Umbilical cord (tissue), 2 donors: ENCODE measurements around the gene RARB. TPM values are rescaled to one million over a fixed set of nuclear protein-coding genes. Genes with fewer than 3 reads are reported as not detected.

Experiments used
- DNase-seq: peaks from one replicate; pipeline ENCODE4 v3.0.0-alpha.2; 2015; ENCODE audit warnings: low spot score
- total RNA-seq: library from RNA; depleted of rRNA; stranded (reverse); fragments of >200 nt; gene quantifications from one replicate; pipeline ENCODE4 v1.2.3, GENCODE V29; 2014; ENCODE audit warnings: low replicate concordance; ENCODE audit not compliant: insufficient read depth

The RARB gene
- total RNA-seq, 1 donor from 2014 or later = 30.3 TPM

DNA sequence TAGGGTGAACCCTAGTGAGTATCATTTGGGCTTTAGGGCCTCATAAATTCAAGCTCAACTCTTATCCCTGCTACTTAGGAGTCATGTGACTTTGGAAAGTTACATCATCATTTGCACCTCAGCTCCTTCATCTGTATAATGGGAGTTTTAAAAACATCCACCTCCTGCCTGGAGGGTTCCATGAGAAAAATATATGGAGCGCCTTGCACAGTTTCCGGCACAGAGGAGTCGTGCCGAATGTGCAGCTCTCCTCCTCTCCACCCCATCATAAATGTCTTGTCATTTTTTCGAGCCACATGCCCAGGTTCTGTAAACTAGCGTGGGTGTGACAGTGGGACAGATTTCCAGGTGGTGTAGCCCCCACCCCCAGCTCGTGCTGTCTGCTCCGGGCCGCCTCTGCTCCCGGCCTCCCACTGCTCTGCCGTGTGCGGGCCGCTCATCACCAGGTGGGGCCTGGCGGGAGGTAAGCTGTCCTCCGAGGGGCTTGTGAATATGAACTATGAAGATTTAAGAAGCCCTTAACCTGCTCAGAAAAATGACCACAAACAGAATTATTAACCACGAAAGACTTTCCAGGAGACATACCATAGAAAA lies 146.2 kb downstream of the RARB start:
- DNase-seq = no peak

DNA sequence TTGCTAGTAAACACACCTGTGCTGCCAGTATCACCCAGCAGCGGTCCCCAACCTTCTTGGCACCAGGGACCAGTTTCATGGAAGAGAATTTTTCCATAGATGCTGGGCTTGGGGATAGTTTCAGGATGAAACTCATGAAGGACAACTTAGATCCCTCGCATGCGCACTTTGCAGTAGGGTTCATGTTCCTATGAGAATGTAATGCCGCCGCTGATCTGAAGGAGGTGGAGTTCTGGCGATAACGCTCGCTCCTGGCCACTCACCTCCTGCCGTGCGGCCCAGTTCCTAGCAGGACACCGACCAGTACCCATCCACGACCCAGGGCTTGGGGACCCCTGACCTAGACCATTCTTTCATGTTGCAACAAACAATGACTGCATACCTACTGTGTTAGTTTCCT lies 146.9 kb downstream of the RARB start:
- DNase-seq = no peak

DNA sequence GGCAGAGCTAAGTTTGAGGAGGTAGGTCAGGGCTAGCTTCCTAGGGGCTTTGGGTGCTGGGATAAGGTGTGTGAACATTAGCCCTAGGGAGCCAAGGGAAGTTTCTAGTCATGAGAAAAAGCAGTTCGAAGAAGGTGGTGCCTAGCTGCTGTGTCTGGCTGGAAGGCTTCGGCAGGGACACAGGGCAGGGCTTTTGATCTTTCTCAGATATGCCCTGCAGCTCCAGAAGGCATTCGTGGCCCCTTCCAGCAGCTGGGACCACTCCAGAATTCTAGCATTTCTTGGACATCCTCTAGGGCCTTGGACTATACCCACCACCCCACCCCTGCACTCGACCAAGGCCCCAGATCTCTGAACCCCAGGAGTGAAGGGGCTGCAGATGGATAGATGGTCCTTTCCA lies 148.1 kb downstream of the RARB start:
- no peak for DNase-seq

DNA sequence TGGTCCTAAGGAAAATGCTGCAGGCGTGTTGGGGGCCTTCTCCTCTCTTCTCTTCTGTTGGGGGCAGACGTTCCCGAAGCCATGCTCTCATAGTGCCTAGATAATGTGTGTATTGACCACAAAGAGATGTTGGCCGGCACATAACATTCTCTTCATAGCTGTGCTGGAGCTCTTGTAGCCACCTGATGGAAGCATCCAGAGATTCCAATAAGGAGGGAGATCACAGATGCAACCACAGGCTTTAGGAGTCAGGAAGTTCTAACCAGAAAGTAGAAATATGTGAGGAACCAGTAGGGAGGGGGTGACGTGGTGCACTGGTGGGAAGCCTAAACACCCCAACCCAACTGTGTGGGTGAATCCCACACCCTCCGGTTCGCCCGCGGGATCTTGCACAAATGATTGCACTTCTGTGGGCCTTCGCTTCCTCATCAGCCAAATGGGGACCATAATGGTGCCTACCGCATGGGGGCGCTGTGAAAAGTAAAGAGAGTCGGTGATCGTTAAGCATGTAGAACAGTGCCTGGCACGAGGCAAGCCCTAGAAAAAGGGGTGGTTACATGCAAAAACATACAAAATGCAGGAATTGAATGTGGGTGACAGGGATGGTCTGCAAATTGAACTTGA lies 148.9 kb downstream of the RARB start:
- no peak for DNase-seq

DNA sequence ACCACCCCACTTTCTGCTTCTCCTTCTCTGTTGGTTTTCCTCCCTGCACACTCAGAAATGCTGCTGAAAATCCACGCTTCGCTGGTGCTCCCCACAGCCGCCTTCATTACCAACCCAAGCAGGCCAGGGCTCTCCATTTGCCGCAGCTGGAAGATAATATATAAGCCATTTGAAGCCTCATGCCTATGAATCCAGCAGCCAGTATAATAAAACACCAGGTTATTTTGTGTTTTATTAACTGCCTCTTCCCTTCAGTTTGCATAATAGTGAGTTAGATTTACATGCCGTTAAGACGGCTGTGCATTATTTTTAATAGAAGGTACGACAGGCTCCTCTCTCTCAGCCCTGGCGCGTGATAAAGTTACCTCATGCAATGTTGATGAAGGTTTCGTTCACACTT lies 150.0 kb downstream of the RARB start:
- DNase-seq = no peak

DNA sequence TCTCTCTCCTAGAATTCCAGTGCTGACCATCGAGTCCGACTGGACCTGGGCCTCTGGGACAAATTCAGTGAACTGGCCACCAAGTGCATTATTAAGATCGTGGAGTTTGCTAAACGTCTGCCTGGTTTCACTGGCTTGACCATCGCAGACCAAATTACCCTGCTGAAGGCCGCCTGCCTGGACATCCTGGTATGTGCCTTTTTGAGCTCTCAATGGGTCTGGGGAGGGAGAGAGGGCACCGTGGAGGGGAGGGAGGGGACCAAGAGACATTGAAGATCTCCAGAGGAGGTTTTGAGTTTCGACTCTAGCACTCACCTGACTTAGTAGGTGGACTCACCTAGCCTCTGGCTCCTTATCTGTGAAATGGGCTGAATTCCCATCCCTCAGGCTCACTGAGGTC lies 152.5 kb downstream of the RARB start:
- DNase-seq = no peak

DNA sequence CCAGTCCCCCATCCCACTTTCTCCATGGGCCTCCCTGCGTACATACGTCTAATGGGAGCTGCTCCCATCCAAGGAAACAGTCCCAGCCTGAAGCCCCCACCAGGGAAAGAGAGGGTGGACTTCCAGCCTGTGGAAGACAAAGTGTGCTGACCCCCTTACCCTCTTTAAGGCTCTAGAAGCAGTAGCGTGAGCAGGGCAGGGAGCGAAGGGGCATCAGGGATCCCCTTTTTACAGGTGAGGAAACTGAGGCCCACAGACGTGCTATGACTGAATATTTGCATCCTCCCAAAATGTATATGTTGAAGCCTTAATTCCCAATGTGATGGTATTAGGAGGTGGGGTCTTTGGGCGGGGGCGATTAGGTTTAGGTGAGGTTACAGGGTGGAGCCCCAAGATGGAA lies 153.3 kb downstream of the RARB start:
- no peak for DNase-seq

DNA sequence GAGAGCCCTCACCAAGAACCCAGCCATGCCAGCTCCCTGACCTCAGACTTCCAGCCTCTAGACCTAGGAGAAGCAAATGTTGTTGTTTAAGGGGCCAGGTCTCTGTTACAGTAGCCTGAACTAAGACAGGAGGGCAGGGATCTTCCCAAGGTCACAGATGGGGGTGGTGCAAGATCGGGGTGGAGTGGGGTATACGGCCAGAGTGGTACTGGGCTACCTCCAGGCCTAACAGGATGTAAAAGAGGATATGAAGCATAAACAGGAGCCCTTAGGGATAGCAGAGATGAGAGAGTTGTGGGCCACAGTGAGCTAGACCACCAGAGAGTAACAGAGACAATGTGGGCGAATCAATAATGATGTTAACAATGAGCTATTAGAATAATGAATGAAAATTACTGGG lies 153.8 kb downstream of the RARB start:
- DNase-seq = no peak

DNA sequence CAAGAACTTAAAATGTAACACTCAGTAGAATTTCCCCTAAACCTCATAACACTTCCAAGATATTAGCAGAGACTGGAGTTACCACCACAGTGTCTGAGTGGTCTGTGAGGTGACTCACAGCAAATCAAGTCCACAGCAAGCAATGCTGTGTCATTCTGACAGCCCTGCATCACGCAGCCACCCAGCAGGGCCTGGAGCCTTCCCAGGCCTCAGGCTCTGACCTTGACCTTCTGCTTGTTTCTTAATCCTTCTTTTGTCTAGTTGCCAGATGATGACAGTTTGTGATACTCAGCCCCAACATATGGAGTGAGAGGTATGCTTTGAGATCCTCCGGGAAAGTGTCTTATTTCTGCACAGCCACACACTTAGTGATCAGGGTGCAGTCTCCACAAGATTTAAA lies 154.2 kb downstream of the RARB start:
- DNase-seq = no peak

DNA sequence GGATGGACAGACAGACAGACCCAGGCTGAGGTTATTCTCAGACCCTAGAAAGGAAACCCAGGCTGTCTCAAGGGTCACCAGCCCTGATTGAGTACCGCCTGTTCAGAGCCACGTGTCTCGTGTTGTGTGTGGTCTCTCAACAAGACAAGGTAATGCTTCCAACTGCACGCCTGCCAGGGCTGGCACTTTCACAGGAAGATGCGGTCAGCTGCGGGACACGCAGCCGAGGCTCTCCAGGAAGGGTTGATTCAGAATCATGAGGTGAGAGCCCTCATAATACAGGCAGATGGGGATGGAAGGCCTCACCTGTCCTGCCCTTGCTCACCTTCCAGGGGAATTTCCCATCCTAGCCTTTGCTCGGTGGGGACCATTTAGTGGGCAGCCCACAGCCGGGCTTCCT lies 155.3 kb downstream of the RARB start:
- no peak for DNase-seq

DNA sequence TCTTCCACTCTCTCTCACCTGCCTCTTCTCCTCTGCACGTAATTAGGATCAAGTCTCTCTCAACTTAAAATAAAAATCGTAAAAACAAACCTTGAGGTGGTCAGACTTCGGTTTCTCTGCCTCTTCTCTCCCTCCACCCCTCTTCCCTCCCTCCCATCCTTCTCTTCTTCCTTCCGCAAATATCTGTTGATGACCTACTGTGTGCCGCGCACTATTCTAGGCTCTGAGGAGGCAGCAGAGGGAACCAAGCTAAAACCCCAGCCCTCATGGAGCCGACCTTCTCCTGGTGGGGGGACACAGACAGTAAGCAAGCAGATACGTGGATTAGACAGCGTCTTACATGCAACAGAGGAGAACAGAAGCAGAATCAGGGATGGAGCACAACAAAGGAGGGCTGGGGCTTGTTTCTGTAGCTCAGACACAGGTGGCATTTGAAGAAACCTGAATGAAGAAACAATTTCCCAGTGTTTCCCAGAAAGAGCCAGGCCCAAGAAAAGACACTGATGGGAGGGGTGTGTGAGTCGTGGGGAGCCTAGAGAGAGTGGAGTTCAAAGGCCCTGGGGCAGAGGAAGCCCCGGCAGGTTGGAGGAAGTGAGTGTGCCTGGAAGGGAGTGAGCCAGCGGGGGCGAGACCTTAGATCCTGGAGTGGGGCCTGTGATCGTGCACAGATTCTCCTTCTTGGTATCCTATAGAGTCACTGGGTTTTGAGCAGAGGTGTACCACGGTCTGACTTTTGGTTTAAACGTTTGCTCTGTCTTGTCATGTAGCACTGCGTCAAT lies 156.1 kb downstream of the RARB start:
- no peak for DNase-seq

DNA sequence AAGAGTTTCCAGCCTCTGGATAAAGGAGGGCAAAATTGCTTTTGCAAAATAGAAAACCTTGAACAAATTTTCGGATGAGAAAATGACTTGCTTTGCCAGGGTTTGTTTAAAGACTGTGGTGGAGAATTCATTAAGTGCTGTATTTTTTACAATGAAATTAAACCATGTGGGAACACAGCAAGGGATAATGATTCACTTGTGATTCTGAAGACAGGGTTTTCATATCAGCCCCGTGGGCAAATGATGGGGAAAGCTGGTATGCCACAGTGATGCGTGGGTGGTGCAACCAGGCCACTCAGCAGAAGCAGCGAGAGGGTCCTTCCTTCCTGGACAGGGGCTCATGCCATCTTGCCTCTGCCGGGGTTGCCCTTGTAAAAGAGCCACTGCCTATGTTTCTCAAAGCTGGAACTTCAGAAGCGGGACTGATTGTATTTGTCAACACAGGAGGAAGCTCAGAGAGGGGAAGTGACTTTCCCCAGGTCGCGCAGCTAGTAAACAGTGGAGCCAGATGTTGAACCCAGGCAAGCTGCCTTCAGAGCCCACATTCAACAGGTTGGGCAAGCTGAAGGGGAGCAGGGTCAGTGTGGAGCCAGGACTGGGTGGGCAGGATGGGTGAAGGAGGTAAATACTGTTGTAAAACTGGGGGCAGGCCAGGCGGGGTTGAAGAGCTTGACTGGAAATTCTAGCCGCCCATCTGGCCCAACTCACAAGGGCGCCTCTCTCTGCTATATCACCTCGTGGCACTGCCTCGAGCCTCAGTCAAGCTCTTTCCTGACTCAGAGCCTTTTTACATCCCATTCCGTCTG lies 157.5 kb downstream of the RARB start:
- no peak for DNase-seq

DNA sequence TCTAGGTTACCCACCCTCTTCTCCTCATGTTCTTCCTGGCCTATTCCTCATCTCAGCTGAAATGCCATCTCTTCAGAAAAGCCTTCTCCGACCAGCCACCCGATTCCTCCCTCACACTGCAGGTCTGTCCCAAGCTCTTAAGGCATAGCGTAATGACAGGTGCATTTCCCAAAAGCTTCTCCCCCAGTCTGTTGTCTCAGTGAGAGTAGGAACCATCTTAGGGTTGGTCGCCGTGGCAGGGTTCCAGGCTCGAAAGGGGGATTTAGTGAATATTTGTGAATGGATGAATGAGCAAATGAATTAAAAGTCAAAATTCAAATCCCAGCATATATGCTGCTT lies 158.1 kb downstream of the RARB start:
- DNase-seq = no peak

DNA sequence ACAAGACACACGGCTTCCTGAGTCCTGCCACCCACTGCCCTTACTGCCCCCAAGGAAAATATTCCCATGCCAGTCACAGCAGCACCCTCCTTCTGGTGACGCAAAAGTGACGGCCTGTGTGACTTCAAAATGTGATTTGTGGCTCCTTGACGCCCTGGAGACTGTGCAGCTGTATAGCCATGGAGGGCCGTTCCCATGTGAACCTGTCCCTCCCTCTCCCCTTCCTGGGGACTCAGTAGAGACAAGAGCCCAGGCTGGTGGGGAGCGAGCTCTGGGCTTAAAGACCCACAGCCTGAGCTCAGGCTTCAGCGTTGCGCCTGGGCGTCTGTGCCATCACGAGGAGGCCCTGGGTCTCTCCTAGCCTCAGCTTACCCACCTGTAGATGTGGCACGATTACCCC lies 158.5 kb downstream of the RARB start:
- DNase-seq = no peak

DNA sequence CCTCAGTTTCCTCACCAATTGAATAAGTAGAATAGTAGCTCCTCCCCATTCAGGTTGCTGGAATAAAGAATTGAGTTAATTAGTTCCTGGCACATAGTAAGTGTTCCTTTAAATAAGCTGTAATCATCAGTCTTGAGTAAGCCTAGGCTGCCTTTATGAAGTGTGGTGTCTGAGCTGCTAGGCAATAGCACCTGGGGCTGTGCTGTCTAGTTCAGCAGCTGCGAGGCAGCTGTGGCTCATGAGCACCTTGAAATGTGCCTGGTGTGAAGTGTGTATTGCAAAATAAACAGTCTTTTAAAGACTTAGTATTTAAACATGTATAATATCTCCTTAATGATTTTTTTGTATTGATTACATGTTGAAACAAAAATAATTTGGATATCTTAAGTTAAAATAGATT lies 159.0 kb downstream of the RARB start:
- no peak for DNase-seq

DNA sequence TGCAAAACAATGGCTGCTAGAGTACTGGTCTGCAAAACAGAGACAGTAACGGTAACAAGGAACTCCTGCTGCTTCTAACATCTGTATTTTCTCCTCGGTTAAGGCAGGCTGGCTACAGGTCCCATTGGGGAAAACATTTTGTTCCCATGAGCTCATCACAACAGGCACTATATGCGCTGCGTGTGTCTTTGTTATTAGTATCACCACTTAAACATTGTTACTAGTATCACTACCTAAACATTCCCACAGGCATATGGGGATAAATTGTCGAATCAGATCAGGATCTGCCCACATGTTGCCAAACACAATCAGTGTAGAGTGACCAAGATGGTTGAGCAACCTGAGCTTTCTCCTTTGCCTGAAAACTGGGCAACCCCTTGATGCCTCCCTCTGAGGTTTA lies 159.5 kb downstream of the RARB start:
- no peak for DNase-seq

DNA sequence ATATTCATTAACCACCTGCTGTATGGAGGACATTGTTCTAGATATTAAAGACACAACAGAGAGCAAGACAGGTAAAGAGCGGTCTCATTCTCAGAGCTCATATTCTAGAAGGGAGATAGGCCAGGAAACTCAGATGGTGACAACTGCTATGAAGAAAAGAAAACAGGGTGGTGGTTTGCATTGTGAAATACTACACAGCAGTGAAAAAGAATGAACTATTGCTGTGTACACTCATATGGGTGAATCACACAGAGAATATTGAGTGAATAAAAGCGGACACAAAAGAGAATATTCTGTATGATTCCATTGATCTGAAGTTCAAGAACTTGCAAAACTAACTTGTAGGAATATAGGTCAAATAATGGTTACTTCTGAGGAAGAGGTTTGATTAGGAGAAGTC lies 159.9 kb downstream of the RARB start:
- DNase-seq = no peak

DNA sequence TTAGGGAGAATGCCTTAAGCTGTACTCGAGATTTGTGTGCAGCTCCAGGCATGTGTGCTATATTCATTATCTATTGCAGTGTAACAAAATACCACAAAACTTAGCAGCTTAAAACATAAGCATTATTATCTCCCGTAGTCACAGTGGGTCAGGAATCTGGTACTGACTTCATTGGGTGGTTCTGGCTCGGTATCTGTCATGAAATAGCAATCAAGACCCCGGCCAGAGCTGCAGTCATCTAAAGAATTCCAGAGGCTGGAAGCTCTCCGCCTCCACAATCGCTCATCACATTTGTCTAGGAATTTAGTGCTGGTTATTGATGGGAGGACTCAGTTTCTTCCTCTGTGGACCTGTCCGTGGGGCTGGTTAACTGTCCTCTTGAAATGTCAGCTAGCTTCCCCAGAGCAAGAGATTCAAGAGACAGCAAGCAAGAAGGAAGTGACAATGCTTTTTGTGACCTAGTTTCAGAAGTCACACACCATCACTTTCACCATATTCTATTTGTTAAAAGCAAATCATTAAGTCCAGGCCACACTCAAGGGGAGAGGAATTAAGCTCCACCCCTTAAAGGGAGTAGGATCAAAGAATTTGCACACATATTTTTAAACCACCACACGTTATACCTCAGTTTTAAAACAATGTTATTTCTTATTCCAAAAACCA lies 160.5 kb downstream of the RARB start:
- DNase-seq = no peak

DNA sequence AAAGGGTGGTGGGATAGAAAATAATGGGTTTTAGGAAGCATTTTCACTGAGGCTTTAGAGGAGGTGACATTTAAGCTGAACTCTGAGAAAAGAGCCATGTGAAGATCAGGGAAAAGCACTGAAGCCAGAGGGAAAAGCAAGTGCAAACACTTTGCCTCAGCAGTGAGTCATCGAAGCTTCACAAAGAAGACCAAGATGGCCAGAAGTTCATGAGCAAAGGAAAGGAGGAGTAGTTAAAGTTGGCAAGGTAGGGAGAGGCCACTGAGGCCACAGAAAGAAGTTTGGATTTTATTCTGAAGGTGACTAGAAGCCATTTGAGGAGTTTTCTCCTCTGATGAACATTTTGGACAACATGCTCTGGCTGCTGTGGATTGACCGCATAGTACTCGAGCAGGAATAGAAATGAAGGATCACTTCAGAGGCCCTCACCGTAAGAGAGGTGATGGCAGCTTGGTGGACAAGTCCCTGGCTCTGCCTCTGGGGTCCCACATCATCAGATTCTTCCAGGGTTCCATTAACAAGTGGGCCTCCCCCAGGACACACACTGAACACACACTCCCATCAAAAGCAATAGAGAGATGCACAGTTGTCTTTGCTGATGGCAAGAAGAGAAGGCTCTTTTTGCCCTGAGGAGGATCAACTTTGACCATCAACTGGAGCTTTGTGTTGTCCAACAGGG lies 161.2 kb downstream of the RARB start:
- DNase-seq = no peak

DNA sequence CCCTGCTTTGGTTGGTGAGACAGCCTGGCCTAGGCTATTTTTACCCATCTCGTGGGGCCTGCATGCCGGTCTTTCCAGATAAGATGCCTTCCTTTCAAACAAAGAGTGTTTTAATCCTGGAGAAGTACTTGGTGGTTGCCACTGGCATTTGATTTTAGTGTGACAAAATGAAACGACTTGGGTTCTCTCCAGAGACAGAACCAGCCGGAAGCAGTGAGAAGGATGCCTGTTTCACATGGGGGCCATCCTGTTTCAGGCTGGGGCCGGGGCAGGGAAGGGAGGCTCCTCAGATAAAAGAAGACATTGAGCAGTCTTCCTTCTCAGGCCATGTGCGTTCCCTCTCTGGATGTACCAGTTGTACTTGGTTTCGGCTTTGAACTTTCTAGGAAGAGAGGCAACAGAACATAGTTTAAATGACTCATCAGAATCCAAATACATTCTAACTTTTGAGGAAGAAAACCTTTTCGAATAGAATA lies 161.8 kb downstream of the RARB start:
- peak; percentile 87 for DNase-seq

DNA sequence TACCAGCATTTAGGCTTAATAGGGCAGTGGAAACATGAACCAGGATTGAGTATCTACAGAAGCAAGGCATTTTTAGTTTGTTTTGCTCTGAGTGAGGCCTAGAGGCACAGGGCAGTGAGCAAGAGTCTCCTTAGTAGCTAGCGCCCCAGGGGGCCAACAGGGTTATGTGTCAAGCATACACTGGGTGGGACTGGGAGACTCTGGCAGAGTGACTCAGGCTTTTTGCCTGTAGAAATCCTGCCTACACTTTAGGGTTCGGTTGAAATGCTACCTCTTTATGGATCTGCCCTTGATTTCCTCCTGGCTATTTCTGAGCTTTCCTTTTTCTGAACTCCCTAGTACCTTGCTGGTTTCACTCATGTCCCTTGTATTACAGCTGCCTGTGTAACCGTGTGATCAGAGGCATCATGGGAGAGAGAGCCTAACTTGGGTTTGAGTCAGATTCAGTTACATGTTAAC lies 164.5 kb downstream of the RARB start:
- peak; percentile 82 for DNase-seq
